GM23248 (cell line): ENCODE measurements around the gene LURAP1L. TPM values are rescaled to one million over a fixed set of nuclear protein-coding genes. Genes with fewer than 3 reads are reported as not detected.

Experiments used
- DNase-seq: peaks from one replicate; pipeline ENCODE4 v3.0.0-alpha.2; 2015
- H2AFZ ChIP-seq: fragments of 200-600 bp; sonication (generic); 2 replicates; pipeline ENCODE4 v1.6.1; 2016; ENCODE audit warnings: antibody characterized with exemption
- H3F3A ChIP-seq: fragments of 200-600 bp; sonication (generic); 2 replicates; pipeline ENCODE4 v1.6.1; 2016; ENCODE audit warnings: mild to moderate bottlenecking, antibody characterized with exemption, mixed run types; ENCODE audit not compliant: insufficient read depth
- H3K27ac ChIP-seq: fragments of 200-600 bp; sonication (generic); 2 replicates; pipeline ENCODE4 v1.5.1; 2016; ENCODE audit warnings: mild to moderate bottlenecking
- H3K27me3 ChIP-seq: fragments of 200-600 bp; sonication (generic); replicated peaks from 2 replicates; pipeline ENCODE4 v1.6.1; 2016; ENCODE audit warnings: mild to moderate bottlenecking; ENCODE audit not compliant: insufficient read depth
- H3K36me3 ChIP-seq: fragments of 200-600 bp; sonication (generic); 2 replicates; pipeline ENCODE4 v1.6.1; 2016; ENCODE audit warnings: low read depth, mild to moderate bottlenecking
- H3K4me1 ChIP-seq: fragments of 200-600 bp; sonication (generic); 2 replicates; pipeline ENCODE4 v1.6.1; 2016; ENCODE audit warnings: mild to moderate bottlenecking; ENCODE audit not compliant: insufficient read depth
- H3K4me2 ChIP-seq: fragments of 200-600 bp; sonication (generic); one replicate; pipeline ENCODE4 v1.6.1; 2016; ENCODE audit warnings: mild to moderate bottlenecking; ENCODE audit not compliant: unreplicated experiment
- H3K4me3 ChIP-seq: fragments of 200-600 bp; sonication (generic); 2 replicates; pipeline ENCODE4 v1.5.1; 2016; ENCODE audit warnings: mild to moderate bottlenecking
- H3K79me2 ChIP-seq: fragments of 200-600 bp; sonication (generic); 2 replicates; pipeline ENCODE4 v1.6.1; 2016; ENCODE audit warnings: mild to moderate bottlenecking; ENCODE audit not compliant: insufficient read depth
- H3K9ac ChIP-seq: fragments of 200-600 bp; sonication (generic); 2 replicates; pipeline ENCODE4 v1.6.1; 2016; ENCODE audit warnings: mild to moderate bottlenecking
- H3K9me2 ChIP-seq: fragments of 200-600 bp; sonication (generic); 2 replicates; pipeline ENCODE4 v1.6.1; 2016; ENCODE audit warnings: mixed run types, mild to moderate bottlenecking, moderate library complexity; ENCODE audit not compliant: insufficient read depth
- H3K9me3 ChIP-seq: fragments of 200-600 bp; sonication (generic); one replicate; pipeline ENCODE4 v1.6.1; 2017; ENCODE audit warnings: low read depth
- H4K20me1 ChIP-seq: fragments of 200-600 bp; sonication (generic); 2 replicates; pipeline ENCODE4 v1.6.0; 2016; ENCODE audit not compliant: insufficient read depth
- EZH2 ChIP-seq: fragments of 200-600 bp; sonication (generic); IDR thresholded peaks from 2 replicates; pipeline ENCODE4 v1.6.1; 2018; ENCODE audit warnings: antibody characterized with exemption, mild to moderate bottlenecking; ENCODE audit not compliant: insufficient read depth, poor library complexity, severe bottlenecking
- EZH2phosphoT487 ChIP-seq: fragments of 200-600 bp; sonication (generic); IDR thresholded peaks from 2 replicates; pipeline ENCODE4 v1.6.1; 2018; ENCODE audit warnings: antibody characterized with exemption, moderate library complexity, mild to moderate bottlenecking, low read depth; ENCODE audit not compliant: insufficient read depth
- WGBS, 2 experiments: methylation state at CpG; one replicate each; pipeline ENCODE4 v1.1.6; 2015 to 2017; ENCODE audit warnings: low lambda C conversion rate in 2 of 2, low coverage in 1 of 2; ENCODE audit errors: missing lambda C conversion rate in 2 of 2; 5-methylcytosine and 5-hydroxymethylcytosine counted together
- in situ Hi-C: fragments of 300-500 bp; cut with MboI; formaldehyde crosslinking; loops from 2 replicates; pipeline ENCODE4 v1.15.0; 2020
- polyA plus RNA-seq: library from polyadenylated mRNA; unstranded; fragments of >200 nt; fragmentation: Nextera tagmentation; extraction: Ambion mirVana; gene quantifications from 2 replicates; pipeline ENCODE4 v1.2.1, GENCODE V29; 2016
- total RNA-seq: library from RNA; depleted of rRNA; stranded (reverse); fragments of >200 nt; shearing (Covaris generic); gene quantifications from 2 replicates; pipeline ENCODE4 v1.2.3, GENCODE V29; 2014

The LURAP1L gene
- total and polyA plus RNA-seq, 2 experiments from 2014 or later, result 16.2 to 26.8 TPM

DNA sequence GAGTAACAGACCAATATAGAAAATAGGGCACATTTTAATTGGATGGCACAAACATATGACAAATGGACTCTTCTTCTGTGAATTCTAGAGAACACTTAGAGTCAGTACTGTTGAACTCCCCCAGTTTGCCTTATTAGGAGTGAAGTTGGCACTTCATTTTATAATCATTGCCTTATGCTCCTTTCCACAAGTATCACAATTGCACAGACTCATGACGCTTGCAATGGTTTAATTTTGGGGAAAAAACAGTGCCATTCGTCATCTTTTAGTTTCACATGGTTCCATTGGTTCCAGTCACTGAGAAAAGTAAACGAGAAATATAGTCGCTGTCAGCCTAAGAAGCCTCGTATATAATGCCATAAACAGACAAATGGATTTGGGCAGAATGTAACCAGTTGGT lies 71.2 kb downstream of the LURAP1L start:
- in situ Hi-C loops, result no loop called here
- H3K4me2 ChIP-seq, result peak overlapping the region; percentile 38

DNA sequence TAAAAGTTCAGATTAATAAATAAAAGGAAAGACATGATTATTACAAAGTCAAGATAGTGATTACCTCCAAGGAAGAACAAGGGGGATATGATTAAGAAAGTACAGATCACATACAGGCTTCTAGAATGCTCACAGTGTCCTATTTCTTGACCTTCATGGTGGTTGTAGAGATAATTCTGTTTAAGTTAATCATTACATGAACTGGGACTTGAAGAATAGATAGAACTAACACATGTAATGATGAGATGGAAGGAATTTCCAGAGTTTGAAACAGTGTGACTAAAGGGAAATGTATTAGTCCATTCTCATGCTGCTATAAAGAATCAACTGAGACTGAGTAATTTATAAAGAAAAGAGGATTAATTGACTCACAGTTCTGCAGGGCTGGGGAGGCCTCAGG lies 72.7 kb downstream of the LURAP1L start:
- no peak overlapping the region for H2AFZ ChIP-seq
- H4K20me1 ChIP-seq, result no peaks in the 10 kb centered on the region
- H3K79me2 ChIP-seq, result no peaks in the 10 kb centered on the region
- no peak overlapping the region for H3K27ac ChIP-seq
- no peak overlapping the region for H3K9ac ChIP-seq
- no peak overlapping the region for H3K4me2 ChIP-seq
- in situ Hi-C loops, result no loop called here
- H3K9me3 ChIP-seq, result no peaks in the 10 kb centered on the region
- peaks cover 20% of the 10 kb centered on the region for H3K4me1 ChIP-seq
- H3K36me3 ChIP-seq, result no peaks in the 10 kb centered on the region
- DNase-seq, result peak; percentile 23
- H3K9me2 ChIP-seq, result no peaks in the 10 kb centered on the region
- TF ChIP-seq EZH2 (no peak), EZH2phosphoT487 (no peak)
- H3K4me3 ChIP-seq, result no peak overlapping the region
- no peaks in the 10 kb centered on the region for H3F3A ChIP-seq
- H3K27me3 ChIP-seq, result no peaks in the 10 kb centered on the region

More for the DNA sequence above, 71.2 kb downstream of the LURAP1L start:
- Histone ChIP-seq H3K27ac (peak overlapping the region; percentile 55), H3K4me3 (peak overlapping the region; percentile 4; the same call in 1 of the 2 replicates), H3K9me2 (no peaks in the 10 kb centered on the region), H3K4me1 (peaks cover 13% of the 10 kb centered on the region), H3F3A (no peaks in the 10 kb centered on the region), H3K9me3 (no peaks in the 10 kb centered on the region), H3K27me3 (no peaks in the 10 kb centered on the region), H3K36me3 (no peaks in the 10 kb centered on the region), H3K9ac (peak overlapping the region; percentile 31; the same call in 1 of the 2 replicates), H2AFZ (peak overlapping the region; percentile 18; the same call in 1 of the 2 replicates), H3K79me2 (no peaks in the 10 kb centered on the region), H4K20me1 (no peaks in the 10 kb centered on the region)
- no peak for TF ChIP-seq EZH2phosphoT487
- TF ChIP-seq EZH2, result no peak
- WGBS, 2 experiments, result 11 to 13% methylated on average over 5 of the region's 5 CpGs
- peak; percentile 82 for DNase-seq

DNA sequence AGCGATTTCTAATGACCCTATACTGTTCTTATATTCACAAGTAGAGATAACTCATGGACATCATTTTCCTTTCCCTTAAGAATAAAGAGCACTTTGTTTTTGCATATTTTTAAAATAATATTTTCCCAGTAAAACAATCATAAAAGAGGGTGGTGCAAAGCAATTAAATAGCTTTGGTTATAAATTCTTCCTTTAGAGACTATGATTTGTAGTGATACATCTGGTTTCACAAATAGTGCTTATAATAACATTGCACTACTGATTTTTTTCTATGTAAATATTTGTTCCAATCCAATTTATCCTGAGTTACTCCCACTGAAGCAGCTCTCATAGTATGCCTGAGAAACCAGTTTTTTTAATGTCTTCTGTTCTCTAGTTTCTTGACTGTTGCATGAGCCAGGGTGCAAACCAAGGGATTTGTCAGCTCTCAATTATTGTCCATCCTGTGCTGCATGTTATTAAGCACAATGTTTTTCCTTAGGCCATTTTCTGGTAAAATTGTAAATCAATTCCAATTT lies 74.7 kb downstream of the LURAP1L start:
- DNase-seq, result no peak
- Histone ChIP-seq H3K36me3 (no peaks in the 10 kb centered on the region), H3K4me2 (no peak overlapping the region), H3K4me1 (peaks cover 20% of the 10 kb centered on the region), H3K4me3 (no peak overlapping the region), H3K79me2 (no peaks in the 10 kb centered on the region), H3K27ac (no peak overlapping the region), H3K9me3 (no peaks in the 10 kb centered on the region), H3K9ac (no peak overlapping the region), H4K20me1 (no peaks in the 10 kb centered on the region), H3F3A (no peaks in the 10 kb centered on the region), H3K27me3 (no peaks in the 10 kb centered on the region), H3K9me2 (no peaks in the 10 kb centered on the region), H2AFZ (no peak overlapping the region)
- in situ Hi-C loops, result no loop called here
- TF ChIP-seq EZH2phosphoT487, result no peak
- no peak for TF ChIP-seq EZH2
- WGBS, 2 experiments, result 44 to 65% methylated on average over 1 of the region's 1 CpG

DNA sequence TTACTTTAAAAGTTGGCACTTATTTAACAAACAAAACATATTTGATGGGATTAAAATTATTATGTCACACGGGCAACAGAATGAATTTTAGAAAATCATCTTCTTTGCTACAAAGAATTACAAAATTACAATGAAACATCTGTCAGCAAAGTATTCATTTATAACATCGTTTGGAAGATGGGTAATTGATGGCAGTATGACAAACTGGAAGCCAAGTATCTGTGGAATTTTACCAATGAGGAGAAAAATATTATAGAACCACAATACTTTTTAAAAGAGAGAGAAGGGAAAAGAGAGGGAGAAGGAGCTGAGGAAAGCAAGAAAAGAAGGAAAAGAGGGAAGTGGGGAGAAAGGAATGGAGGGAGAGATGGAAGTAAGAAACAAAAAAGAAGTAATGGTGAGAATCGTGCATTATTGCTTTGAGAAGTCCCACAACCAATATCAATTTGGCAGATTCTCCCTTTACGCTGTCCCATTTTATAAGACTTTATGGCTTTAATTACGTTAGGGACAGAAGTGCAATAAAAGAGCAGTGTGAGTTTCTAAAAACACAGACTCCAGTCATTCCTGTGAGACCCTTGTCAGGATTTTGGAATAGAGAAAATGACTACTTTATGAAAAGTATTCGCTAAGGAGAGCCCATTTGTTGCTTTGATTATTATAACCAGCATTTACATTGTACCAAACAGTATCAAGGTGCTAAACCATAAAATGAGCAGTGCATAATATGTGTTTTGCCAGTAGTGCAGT lies 76.7 kb downstream of the LURAP1L start:
- no peaks in the 10 kb centered on the region for H3K79me2 ChIP-seq
- TF ChIP-seq EZH2phosphoT487 (no peak), EZH2 (no peak)
- H3K36me3 ChIP-seq, result no peaks in the 10 kb centered on the region
- 0 out of 2 replicates have a peak overlapping the region, but pooled peaks have one; percentile 2 for H3K27ac ChIP-seq
- peak overlapping the region; percentile 17 for H3K4me2 ChIP-seq
- H3F3A ChIP-seq, result no peaks in the 10 kb centered on the region
- H3K9me2 ChIP-seq, result no peaks in the 10 kb centered on the region
- DNase-seq, result no peak
- peaks cover 15% of the 10 kb centered on the region for H3K4me1 ChIP-seq
- 24 to 32% methylated on average over 6 of the region's 6 CpGs for WGBS, 2 experiments
- no peaks in the 10 kb centered on the region for H3K27me3 ChIP-seq
- peak overlapping the region; percentile 55 for H2AFZ ChIP-seq
- H4K20me1 ChIP-seq, result no peaks in the 10 kb centered on the region
- no peak overlapping the region for H3K9ac ChIP-seq
- H3K4me3 ChIP-seq, result peak overlapping the region; percentile 10; the same call in 1 of the 2 replicates
- in situ Hi-C loops, result no loop called here
- no peaks in the 10 kb centered on the region for H3K9me3 ChIP-seq
